GM23338 (cell line): Measurements from ENCODE around the gene MRTFA. TPM values are rescaled to one million over a fixed set of nuclear protein-coding genes. Genes with fewer than 3 reads are reported as not detected.

Experiments used
- ATAC-seq: fragments of 200-7000 bp; cut with Tn5 transposase; 3 replicates; pipeline ENCODE4 v1.9.1; 2020
- DNase-seq: peaks from one replicate; pipeline ENCODE4 v3.0.0-alpha.2; 2015; ENCODE audit warnings: low spot score
- H2AFZ ChIP-seq: fragments of 200-600 bp; sonication (generic); 2 replicates; pipeline ENCODE4 v1.8.0; 2016; ENCODE audit warnings: antibody characterized with exemption, mild to moderate bottlenecking, moderate library complexity
- H3F3A ChIP-seq: fragments of 200-600 bp; sonication (generic); replicated peaks from 2 replicates; pipeline ENCODE4 v1.8.0; 2017; ENCODE audit warnings: antibody characterized with exemption, mixed run types, low read depth
- H3K27ac ChIP-seq: fragments of 200-600 bp; sonication (generic); 2 replicates; pipeline ENCODE4 v1.6.1; 2016; ENCODE audit warnings: low read depth
- H3K27me3 ChIP-seq: fragments of 200-600 bp; sonication (generic); 2 replicates; pipeline ENCODE4 v1.8.0; 2016; ENCODE audit warnings: mild to moderate bottlenecking, mixed run types, moderate library complexity; ENCODE audit not compliant: insufficient read depth
- H3K36me3 ChIP-seq: fragments of 200-600 bp; sonication (generic); 2 replicates; pipeline ENCODE4 v1.8.0; 2016; ENCODE audit warnings: mild to moderate bottlenecking; ENCODE audit not compliant: insufficient read depth
- H3K4me1 ChIP-seq: fragments of 200-600 bp; sonication (generic); 2 replicates; pipeline ENCODE4 v1.8.0; 2016; ENCODE audit warnings: mild to moderate bottlenecking, moderate library complexity; ENCODE audit not compliant: insufficient read depth
- H3K4me2 ChIP-seq: fragments of 200-600 bp; sonication (generic); 2 replicates; pipeline ENCODE4 v1.7.1; 2017; ENCODE audit warnings: mixed run types
- H3K4me3 ChIP-seq: fragments of 200-600 bp; sonication (generic); 2 replicates; pipeline ENCODE4 v1.6.1; 2016; ENCODE audit warnings: mixed run types
- H3K79me2 ChIP-seq: fragments of 200-600 bp; sonication (generic); replicated peaks from 2 replicates; pipeline ENCODE4 v1.8.0; 2017; ENCODE audit warnings: mild to moderate bottlenecking; ENCODE audit not compliant: insufficient read depth
- H3K9me2 ChIP-seq: fragments of 200-600 bp; sonication (generic); 2 replicates; pipeline ENCODE4 v1.8.0; 2017; ENCODE audit not compliant: insufficient read depth
- H4K20me1 ChIP-seq: fragments of 200-600 bp; sonication (generic); replicated peaks from 2 replicates; pipeline ENCODE4 v1.8.0; 2017; ENCODE audit warnings: mild to moderate bottlenecking; ENCODE audit not compliant: insufficient read depth
- H3K27ac Mint-ChIP-seq: 2 replicates; pipeline ENCODE4 v1.8.0; 2020; ENCODE audit warnings: inconsistent platforms, mild to moderate bottlenecking, moderate library complexity, mixed read lengths
- H3K27me3 Mint-ChIP-seq: 3 replicates; pipeline ENCODE4 v1.8.0; 2022; ENCODE audit warnings: low read depth, mild to moderate bottlenecking, moderate library complexity, mixed read lengths, inconsistent platforms; ENCODE audit not compliant: insufficient read depth, poor library complexity
- H3K36me3 Mint-ChIP-seq: 3 replicates; pipeline ENCODE4 v1.8.0; 2021; ENCODE audit warnings: low read depth, mild to moderate bottlenecking, inconsistent platforms, moderate library complexity, mixed read lengths
- H3K4me1 Mint-ChIP-seq: 3 replicates; pipeline ENCODE4 v1.8.0; 2020; ENCODE audit warnings: mild to moderate bottlenecking, inconsistent platforms, mixed read lengths
- H3K4me3 Mint-ChIP-seq: 3 replicates; pipeline ENCODE4 v1.8.0; 2021; ENCODE audit warnings: moderate library complexity, mild to moderate bottlenecking, inconsistent platforms, mixed read lengths
- H3K9me3 Mint-ChIP-seq: 3 replicates; pipeline ENCODE4 v1.8.0; 2020; ENCODE audit warnings: moderate library complexity, mild to moderate bottlenecking, inconsistent platforms, mixed read lengths
- CREB1 ChIP-seq: fragments of 250-450 bp; sonication (Bioruptor Pico); IDR thresholded peaks from 2 replicates; pipeline ENCODE4 v1.5.0; 2020; ENCODE audit warnings: low read depth, mild to moderate bottlenecking, moderate library complexity
- CTCF ChIP-seq, 2 experiments: fragments of 200-600 bp in 1 of 2; sonication (generic) in 1 of 2; conservative IDR thresholded peaks; 2 replicates each; pipeline versions ENCODE4 v1.5.1 to v1.6.1; 2016 to 2017; ENCODE audit warnings: antibody characterized with exemption in 2 of 2, low read depth in 2 of 2, mild to moderate bottlenecking in 2 of 2, moderate library complexity in 1 of 2
- ETS1 ChIP-seq: IDR thresholded peaks from 2 replicates; pipeline ENCODE4 v1.6.1; 2016; ENCODE audit warnings: antibody characterized with exemption
- EZH2 ChIP-seq: fragments of 200-600 bp; sonication (generic); IDR thresholded peaks from one replicate; pipeline ENCODE4 v1.8.0; 2017; ENCODE audit warnings: antibody characterized with exemption, mild to moderate bottlenecking, low read depth; ENCODE audit not compliant: unreplicated experiment
- EZH2phosphoT487 ChIP-seq: fragments of 200-600 bp; sonication (generic); IDR thresholded peaks from one replicate; pipeline ENCODE4 v1.8.1; 2018; ENCODE audit warnings: antibody characterized with exemption; ENCODE audit not compliant: unreplicated experiment
- JUNB ChIP-seq: IDR thresholded peaks from one replicate; pipeline ENCODE4 v1.6.1; 2016; ENCODE audit warnings: antibody characterized with exemption; ENCODE audit not compliant: unreplicated experiment
- NANOG ChIP-seq: IDR thresholded peaks from 2 replicates; pipeline ENCODE4 v1.6.1; 2016; ENCODE audit warnings: antibody characterized with exemption, borderline replicate concordance
- POLR2AphosphoS5 ChIP-seq: IDR thresholded peaks from 2 replicates; pipeline ENCODE4 v1.6.1; 2016; ENCODE audit warnings: antibody characterized with exemption, low read depth
- REST ChIP-seq: IDR thresholded peaks from one replicate; pipeline ENCODE4 v1.6.1; 2018; ENCODE audit warnings: antibody characterized with exemption; ENCODE audit not compliant: unreplicated experiment
- STAT1 ChIP-seq: IDR thresholded peaks from one replicate; pipeline ENCODE4 v1.6.1; 2016; ENCODE audit warnings: antibody characterized with exemption; ENCODE audit not compliant: unreplicated experiment
- ZNF114 ChIP-seq: fragments of 250-450 bp; sonication (Bioruptor Pico); IDR thresholded peaks from 2 replicates; pipeline ENCODE4 v1.5.0; 2020; ENCODE audit warnings: mild to moderate bottlenecking, moderate library complexity
- ZNF331 ChIP-seq: fragments of 250-450 bp; sonication (Bioruptor Pico); IDR thresholded peaks from 2 replicates; pipeline ENCODE4 v1.5.0; 2020; ENCODE audit warnings: low read depth, mild to moderate bottlenecking, moderate library complexity
- ZNF462 ChIP-seq: fragments of 250-450 bp; sonication (Bioruptor Pico); IDR thresholded peaks from 2 replicates; pipeline ENCODE4 v1.5.0; 2020; ENCODE audit warnings: mild to moderate bottlenecking, moderate library complexity
- polyA plus RNA-seq: library from polyadenylated mRNA; unstranded; fragments of >200 nt; fragmentation: Nextera tagmentation; extraction: Ambion mirVana; gene quantifications from 2 replicates; pipeline ENCODE4 v1.2.1, GENCODE V29; 2016
- total RNA-seq: library from RNA; depleted of rRNA; stranded (reverse); fragments of >200 nt; shearing (Covaris generic); gene quantifications from 2 replicates; pipeline ENCODE4 v1.2.3, GENCODE V29; 2014

Gene MRTFA
- total and polyA plus RNA-seq, 2 experiments from 2014 or later = 18.1 to 92.4 TPM

GRCh38 chr22:40441761-40442390 is 194.6 kb downstream of the MRTFA start:
- Histone ChIP-seq H2AFZ (no peak overlapping the region), H3K27ac (no peak overlapping the region), H3K4me2 (no peak overlapping the region), H3F3A (no peaks in the 10 kb centered on the region), H3K4me1 (no peaks in the 10 kb centered on the region; the same call in 1 of the 2 replicates), H3K4me3 (no peak overlapping the region), H3K27me3 (no peaks in the 10 kb centered on the region), H4K20me1 (no peaks in the 10 kb centered on the region), H3K36me3 (no peaks in the 10 kb centered on the region), H3K9me2 (no peaks in the 10 kb centered on the region), H3K79me2 (peaks cover 13% of the 10 kb centered on the region)
- no peak for ATAC-seq
- Mint-ChIP-seq H3K27me3 (peaks cover 5% of the 10 kb centered on the region), H3K36me3 (peaks cover 15% of the 10 kb centered on the region; the same call in 2 of the 3 replicates), H3K4me3 (no peak overlapping the region), H3K9me3 (peaks cover 9% of the 10 kb centered on the region; the same call in 2 of the 3 replicates), H3K4me1 (peaks cover 6% of the 10 kb centered on the region; the same call in 2 of the 3 replicates), H3K27ac (no peak overlapping the region)
- DNase-seq = no peak
- no peak for TF ChIP-seq ETS1
- no peak for TF ChIP-seq ZNF331 (CRISPR knock-in tag)
- no peak for TF ChIP-seq REST
- TF ChIP-seq ZNF462 = no peak
- no peak for TF ChIP-seq POLR2AphosphoS5
- no peak for TF ChIP-seq JUNB
- TF ChIP-seq EZH2 = no peak
- TF ChIP-seq ZNF114 (CRISPR knock-in tag) = no peak
- no peak for TF ChIP-seq CTCF (conservative IDR thresholded peaks at IDR 0.05; ENCODE audit: low read depth in 2 of 2)
- TF ChIP-seq STAT1 = no peak
- TF ChIP-seq EZH2phosphoT487 = no peak
- TF ChIP-seq CREB1 (CRISPR knock-in tag) = no peak
- no peak for TF ChIP-seq NANOG
